ENCODE data around the gene PRDM16. TPM values are rescaled to one million over a fixed set of nuclear protein-coding genes. Genes with fewer than 3 reads are reported as not detected.

PRDM16 gene
- total and polyA plus RNA-seq, 4 donors = 0.05 to 0.67 (median 0.19) TPM

GRCh38 chr1:3403011-3403345, 334.0 kb downstream of the PRDM16 start:
- TF ChIP-seq YY1 (IDR thresholded peaks at IDR 0.05) = no peak
- no peak for TF ChIP-seq JUND (IDR thresholded peaks at IDR 0.05)
- no peak for TF ChIP-seq MAX (IDR thresholded peaks at IDR 0.05)
- TF ChIP-seq TAF1 (conservative IDR thresholded peaks at IDR 0.05) = no peak
- TF ChIP-seq RXRA (IDR thresholded peaks at IDR 0.05) = no peak
- TF ChIP-seq RAD21 (IDR thresholded peaks at IDR 0.05) = no peak
- TF ChIP-seq FOXA1 (IDR thresholded peaks at IDR 0.05) = no peak
- no peak for TF ChIP-seq SP1 (IDR thresholded peaks at IDR 0.05)
- TF ChIP-seq FOXA2 (IDR thresholded peaks at IDR 0.05) = no peak
- no peak for TF ChIP-seq NR2F2 (IDR thresholded peaks at IDR 0.05)
- Histone ChIP-seq H3K27ac (ENCODE audit: low read depth in 1 of 2, low read length in 2 of 2) (no peak overlapping the region), H3K27me3 (ENCODE audit: control insufficient read depth in 4 of 4, insufficient read depth in 4 of 4, low read length in 3 of 4) (no peaks in the 10 kb centered on the region), H3K9ac (ENCODE audit: low read depth in 1 of 2, low read length in 2 of 2) (no peak overlapping the region), H3K36me3 (ENCODE audit: control insufficient read depth in 4 of 4, insufficient read depth in 3 of 4, low read depth in 1 of 4, low read length in 3 of 4) (no peaks in the 10 kb centered on the region), H3K9me3 (ENCODE audit: control insufficient read depth in 4 of 4, low read length in 3 of 4) (no peaks in the 10 kb centered on the region), H3K4me1 (ENCODE audit: control insufficient read depth in 4 of 4, insufficient read depth in 4 of 4, low read length in 3 of 4) (no peaks in the 10 kb centered on the region), H3K4me3 (ENCODE audit: low read depth in 1 of 3, low read length in 3 of 3) (no peak overlapping the region)
- DNase-seq (ENCODE audit: low spot score) = no peak
- WGBS = 87% methylated on average over 12 of the region's 12 CpGs

- Histone ChIP-seq H3K27ac (ENCODE audit: low read depth in 1 of 2, low read length in 2 of 2) (no peak overlapping the region), H3K9ac (ENCODE audit: low read depth in 1 of 2, low read length in 2 of 2) (no peak overlapping the region), H3K4me1 (ENCODE audit: control insufficient read depth in 4 of 4, insufficient read depth in 4 of 4, low read length in 3 of 4) (no peaks in the 10 kb centered on the region), H3K9me3 (ENCODE audit: control insufficient read depth in 4 of 4, low read length in 3 of 4) (no peaks in the 10 kb centered on the region), H3K27me3 (ENCODE audit: control insufficient read depth in 4 of 4, insufficient read depth in 4 of 4, low read length in 3 of 4) (no peaks in the 10 kb centered on the region), H3K4me3 (ENCODE audit: low read depth in 1 of 3, low read length in 3 of 3) (no peak overlapping the region), H3K36me3 (ENCODE audit: control insufficient read depth in 4 of 4, insufficient read depth in 3 of 4, low read depth in 1 of 4, low read length in 3 of 4) (no peaks in the 10 kb centered on the region)
- WGBS = 74% methylated on average over 30 of the region's 30 CpGs
- TF ChIP-seq YY1 (IDR thresholded peaks at IDR 0.05) (no peak), FOXA2 (IDR thresholded peaks at IDR 0.05) (no peak), TAF1 (conservative IDR thresholded peaks at IDR 0.05) (no peak), JUND (IDR thresholded peaks at IDR 0.05) (no peak), RXRA (IDR thresholded peaks at IDR 0.05) (no peak), NR2F2 (IDR thresholded peaks at IDR 0.05) (no peak), EGR1 (IDR thresholded peaks at IDR 0.05; ENCODE audit: low read depth in 2 of 2) (no peak), ATF3 (IDR thresholded peaks at IDR 0.05) (no peak), FOXA1 (IDR thresholded peaks at IDR 0.05) (no peak), ZBTB33 (IDR thresholded peaks at IDR 0.05) (no peak), HNF4A (conservative IDR thresholded peaks at IDR 0.05) (no peak), REST (IDR thresholded peaks at IDR 0.05) (no peak), RAD21 (IDR thresholded peaks at IDR 0.05) (no peak), MAX (IDR thresholded peaks at IDR 0.05) (no peak), HNF4G (IDR thresholded peaks at IDR 0.05) (no peak), CTCF (IDR thresholded peaks at IDR 0.05; ENCODE audit: low read depth, low read length, missing input control) (no peak), GABPA (IDR thresholded peaks at IDR 0.05 in 1 of 2, conservative IDR thresholded peaks at IDR 0.05 in 1 of 2) (no peak), SP1 (IDR thresholded peaks at IDR 0.05) (no peak)
- DNase-seq (ENCODE audit: low spot score) = no peak
Measured at GRCh38 chr1:3403388-3404231, 334.6 kb downstream of the PRDM16 start.
